HCT116 (cell line): ENCODE measurements around the gene CYP4A22. TPM values are rescaled to one million over a fixed set of nuclear protein-coding genes. Genes with fewer than 3 reads are reported as not detected.

Experiments used
- ATAC-seq: fragments of 200-7000 bp; cut with Tn5 transposase; 2 replicates; pipeline ENCODE4 v1.9.1; 2020; ENCODE audit warnings: mild to moderate bottlenecking, moderate library complexity
- BruUV-seq: library from RNA; stranded (reverse); fragments of 400-500 nt; replicated peaks from 2 replicates; lab custom pipeline; 2021; lab: Mats Ljungman, UMichigan
- CTCF ChIA-PET: fragments of 300-600 bp; sonication (Branson Sonifier 250); formaldehyde crosslinking; loops from one replicate; lab custom pipeline; 2021; ENCODE audit warnings: antibody characterized with exemption; lab: Charles Lee
- POLR2A ChIA-PET: fragments of 300-600, 350-600 bp; sonication (Branson Sonifier 250); formaldehyde crosslinking; loops from one replicate; lab custom pipeline; 2021; ENCODE audit warnings: antibody characterized with exemption; lab: Charles Lee
- RAD21 ChIA-PET, 2 experiments: fragments of 300-600 bp; sonication (Branson Sonifier 250); formaldehyde crosslinking; loops; one replicate each; lab custom pipeline; 2023; ENCODE audit warnings: low total read pairs in 2 of 2; ENCODE audit not compliant: uncharacterized antibody in 2 of 2, unreplicated experiment in 2 of 2, low non-redundant PET in 1 of 2; lab: Charles Lee
- DNase-seq: peaks from one replicate; pipeline ENCODE4 v3.0.0-alpha.2; 2010; ENCODE audit warnings: low read depth, low spot score
- H2AFZ ChIP-seq: fragments of 200-600 bp; shearing (Covaris generic), sonication (generic); 2 replicates; pipeline ENCODE4 v1.6.1; 2017; ENCODE audit warnings: low read depth, mixed run types, mixed read lengths, antibody characterized with exemption, low read length; ENCODE audit not compliant: poor library complexity, severe bottlenecking
- H3K27ac ChIP-seq: 2 replicates; pipeline ENCODE4 v1.5.1; 2012; ENCODE audit warnings: low read depth, low read length
- H3K27me3 ChIP-seq: fragments of 200-600 bp; sonication (generic); 2 replicates; pipeline ENCODE4 v1.6.1; 2016; ENCODE audit warnings: mixed run types, low read length, mixed read lengths; ENCODE audit not compliant: insufficient read depth
- H3K36me3 ChIP-seq, 2 experiments: fragments of 200-500 bp in 1 of 2; fragments of 200-600 bp in 1 of 2; sonication (Bioruptor generic) in 1 of 2; sonication (generic) in 1 of 2; 2 replicates each; pipeline versions ENCODE4 v1.5.1 to v1.6.1; 2014 to 2016; ENCODE audit warnings: low read length in 2 of 2, inconsistent platforms in 1 of 2, mixed read lengths in 1 of 2, mixed run types in 1 of 2; ENCODE audit not compliant: insufficient read depth in 2 of 2, control insufficient read depth in 1 of 2
- H3K4me1 ChIP-seq, 2 experiments: fragments of 200-600 bp in 1 of 2; sonication (generic) in 1 of 2; 2 replicates each; pipeline versions ENCODE4 v1.5.1 to v1.6.1; 2012 to 2017; ENCODE audit warnings: low read length in 2 of 2, inconsistent platforms in 1 of 2, mild to moderate bottlenecking in 1 of 2, mixed read lengths in 1 of 2, mixed run types in 1 of 2, moderate library complexity in 1 of 2; ENCODE audit not compliant: insufficient read depth in 2 of 2, control insufficient read depth in 1 of 2
- H3K4me2 ChIP-seq: fragments of 200-600 bp; sonication (generic); 2 replicates; pipeline ENCODE4 v1.6.1; 2017; ENCODE audit warnings: mixed run types, low read length, mixed read lengths
- H3K4me3 ChIP-seq, 2 experiments: fragments of 200-600 bp in 1 of 2; sonication (generic) in 1 of 2; replicated peaks in 1 of 2; 2 replicates each; pipeline ENCODE4 v1.5.1; 2011 to 2016; ENCODE audit warnings: low read length in 2 of 2, control low read depth in 1 of 2, low read depth in 1 of 2, mild to moderate bottlenecking in 1 of 2, mixed read lengths in 1 of 2, mixed run types in 1 of 2
- H3K79me2 ChIP-seq: fragments of 200-600 bp; sonication (generic); 2 replicates; pipeline ENCODE4 v1.6.1; 2017; ENCODE audit warnings: mild to moderate bottlenecking, mixed run types, low read length, moderate library complexity, mixed read lengths; ENCODE audit not compliant: insufficient read depth
- H3K9ac ChIP-seq: fragments of 200-600 bp; sonication (generic); 2 replicates; pipeline ENCODE4 v1.6.1; 2016; ENCODE audit warnings: low read length, mixed read lengths
- H3K9me2 ChIP-seq: fragments of 200-600 bp; sonication (generic), shearing (Covaris generic); 2 replicates; pipeline ENCODE4 v1.6.1; 2017; ENCODE audit warnings: mixed run types, mild to moderate bottlenecking, moderate library complexity; ENCODE audit not compliant: insufficient read depth
- H3K9me3 ChIP-seq, 2 experiments: fragments of 200-500 bp in 1 of 2; fragments of 200-600 bp in 1 of 2; sonication (Bioruptor generic) in 1 of 2; sonication (generic) in 1 of 2; 2 replicates each; pipeline ENCODE4 v1.6.1; 2014 to 2017; ENCODE audit warnings: low read length in 2 of 2, mixed read lengths in 2 of 2, inconsistent platforms in 1 of 2, low read depth in 1 of 2, mild to moderate bottlenecking in 1 of 2, mixed run types in 1 of 2, moderate library complexity in 1 of 2; ENCODE audit not compliant: control insufficient read depth in 1 of 2, insufficient read depth in 1 of 2
- H4K20me1 ChIP-seq: fragments of 200-600 bp; sonication (generic), shearing (Covaris generic); 2 replicates; pipeline ENCODE4 v1.6.1; 2017; ENCODE audit warnings: mixed run types, mild to moderate bottlenecking, moderate library complexity; ENCODE audit not compliant: insufficient read depth
- CEBPB ChIP-seq: IDR thresholded peaks from 2 replicates; pipeline ENCODE4 v1.6.1; 2012; ENCODE audit warnings: low read depth
- ELF1 ChIP-seq: IDR thresholded peaks from 2 replicates; pipeline ENCODE4 v1.6.1; 2012; ENCODE audit warnings: low read depth, borderline replicate concordance
- FOSL1 ChIP-seq: IDR thresholded peaks from 2 replicates; pipeline ENCODE4 v1.6.1; 2012; ENCODE audit warnings: low read depth
- POLR2A ChIP-seq: IDR thresholded peaks from 2 replicates; pipeline ENCODE4 v1.7.0; 2011; ENCODE audit warnings: borderline replicate concordance; ENCODE audit not compliant: insufficient read depth, insufficient read length; ENCODE audit errors: extremely low read depth
- TCF7L2 ChIP-seq: IDR thresholded peaks from 2 replicates; pipeline ENCODE4 v1.7.0; 2011; ENCODE audit warnings: borderline replicate concordance, inconsistent platforms; ENCODE audit not compliant: insufficient read depth, insufficient read length; ENCODE audit errors: extremely low read depth
- YY1 ChIP-seq: IDR thresholded peaks from 2 replicates; pipeline ENCODE4 v1.6.1; 2011; ENCODE audit warnings: low read length, low read depth, moderate library complexity, mild to moderate bottlenecking; ENCODE audit not compliant: insufficient replicate concordance; ENCODE audit errors: extremely low read depth
- intact Hi-C: fragments of 100-400 bp; cut with micrococcal nuclease; formaldehyde crosslinking; loops from 2 replicates; pipeline ENCODE4 v1.10.0; 2022
- total RNA-seq: library from RNA; stranded (reverse); gene quantifications from one replicate; pipeline ENCODE4 v1.2.1, GENCODE V29; 2021; ENCODE audit not compliant: unreplicated experiment
- TF ChIP-seq, protein P1 (sequence below): IDR thresholded peaks from 2 replicates; pipeline ENCODE4 v1.6.1; 2012
- TF ChIP-seq, protein P2 (sequence below): IDR thresholded peaks from 2 replicates; pipeline ENCODE4 v1.6.1; 2011; ENCODE audit warnings: mild to moderate bottlenecking, low read length, moderate library complexity; ENCODE audit not compliant: insufficient replicate concordance; ENCODE audit errors: extremely low read depth

The CYP4A22 gene
- total RNA-seq, 1 experiment from 2014 or later = not detected

DNA sequence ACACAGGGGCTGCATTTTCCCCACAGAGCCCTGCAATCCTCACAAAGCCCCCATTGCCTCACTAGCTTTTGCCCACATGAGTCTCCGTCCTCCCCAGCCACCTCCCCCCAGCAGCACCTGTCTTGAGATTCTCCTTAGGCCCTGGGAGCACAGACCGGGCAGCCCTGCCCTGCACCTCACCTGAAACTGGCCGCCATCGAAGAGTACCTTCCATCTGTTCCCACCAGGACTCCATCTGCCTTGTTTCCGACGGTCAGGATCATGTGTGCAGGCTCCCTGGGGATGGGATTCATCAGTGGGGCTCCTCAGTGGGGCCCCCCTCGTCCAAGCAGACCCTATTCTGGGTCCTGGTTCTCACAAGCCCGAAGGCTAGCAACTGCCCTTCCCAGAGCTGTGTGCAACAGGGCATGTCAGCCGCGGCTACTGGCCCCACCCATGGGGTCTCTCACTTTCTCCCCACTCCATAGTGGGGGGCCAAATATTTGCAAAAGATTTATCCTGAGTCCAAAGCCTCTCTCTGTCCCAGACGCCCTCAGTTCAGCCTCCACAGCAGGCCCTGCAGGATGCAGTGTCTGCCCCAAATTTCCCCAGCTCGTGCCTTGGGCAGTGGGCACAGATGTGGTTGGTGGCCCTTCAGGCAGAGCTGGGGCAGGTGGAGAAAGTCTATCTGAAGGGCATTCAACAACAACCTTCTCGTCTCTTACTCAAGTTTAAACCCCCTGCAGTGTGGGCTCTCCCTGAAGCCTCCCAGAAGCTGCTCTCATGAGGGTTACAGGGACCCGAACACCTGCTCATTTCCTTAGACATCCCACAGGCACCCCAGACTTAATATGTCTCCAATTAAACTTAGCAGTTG is 47.8 kb downstream of the CYP4A22 start:
- TF ChIP-seq CEBPB = no peak
- no peak for TF ChIP-seq TCF7L2
- TF ChIP-seq POLR2A = no peak
- TF ChIP-seq, protein P1, sequence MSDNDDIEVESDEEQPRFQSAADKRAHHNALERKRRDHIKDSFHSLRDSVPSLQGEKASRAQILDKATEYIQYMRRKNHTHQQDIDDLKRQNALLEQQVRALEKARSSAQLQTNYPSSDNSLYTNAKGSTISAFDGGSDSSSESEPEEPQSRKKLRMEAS = no peak
- TF ChIP-seq, protein P2, sequence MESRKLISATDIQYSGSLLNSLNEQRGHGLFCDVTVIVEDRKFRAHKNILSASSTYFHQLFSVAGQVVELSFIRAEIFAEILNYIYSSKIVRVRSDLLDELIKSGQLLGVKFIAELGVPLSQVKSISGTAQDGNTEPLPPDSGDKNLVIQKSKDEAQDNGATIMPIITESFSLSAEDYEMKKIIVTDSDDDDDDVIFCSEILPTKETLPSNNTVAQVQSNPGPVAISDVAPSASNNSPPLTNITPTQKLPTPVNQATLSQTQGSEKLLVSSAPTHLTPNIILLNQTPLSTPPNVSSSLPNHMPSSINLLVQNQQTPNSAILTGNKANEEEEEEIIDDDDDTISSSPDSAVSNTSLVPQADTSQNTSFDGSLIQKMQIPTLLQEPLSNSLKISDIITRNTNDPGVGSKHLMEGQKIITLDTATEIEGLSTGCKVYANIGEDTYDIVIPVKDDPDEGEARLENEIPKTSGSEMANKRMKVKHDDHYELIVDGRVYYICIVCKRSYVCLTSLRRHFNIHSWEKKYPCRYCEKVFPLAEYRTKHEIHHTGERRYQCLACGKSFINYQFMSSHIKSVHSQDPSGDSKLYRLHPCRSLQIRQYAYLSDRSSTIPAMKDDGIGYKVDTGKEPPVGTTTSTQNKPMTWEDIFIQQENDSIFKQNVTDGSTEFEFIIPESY = no peak
- no peak for TF ChIP-seq ELF1
- TF ChIP-seq YY1 = no peak
- TF ChIP-seq FOSL1 = no peak
- TF ChIP-seq, all 23 proteins: peak for 0
- Histone ChIP-seq H3K36me3 (no peaks in the 10 kb centered on the region), H3K4me1 (peaks cover 0 to 9% of the 10 kb centered on the region in 2 experiments; a peak in 1 of 4 replicates), H3K27me3 (no peaks in the 10 kb centered on the region), H3K79me2 (no peaks in the 10 kb centered on the region), H3K9ac (no peak overlapping the region), H3K9me2 (no peaks in the 10 kb centered on the region), H4K20me1 (no peaks in the 10 kb centered on the region), H3K9me3 (no peaks in the 10 kb centered on the region), H3K27ac (no peak overlapping the region), H2AFZ (no peak overlapping the region), H3K4me2 (no peak overlapping the region), H3K4me3 (no peak overlapping the region)
- intact Hi-C loops = no loop called here
- CTCF ChIA-PET = interaction anchor here (1.6 kb wide), 1 partner anchor 8 kb away, joined by 12 read pairs; no protein-coding TSS in a partner anchor
- no TSS peak for BruUV-seq
- ATAC-seq = no peak
- RAD21 ChIA-PET = interaction anchor here in 1 of 2 experiments (0.7 kb wide), 1 partner anchor 20 kb away, joined by 10 read pairs; no protein-coding TSS in a partner anchor
- POLR2A ChIA-PET = interaction anchor here (0.9 kb wide), 1 partner anchor 129 kb away, joined by 3 read pairs; the partner anchor contains the start of gene STIL
- no peak for DNase-seq
